ENCODE measurements around the gene HOXC12. TPM values are rescaled to one million over a fixed set of nuclear protein-coding genes. Genes with fewer than 3 reads are reported as not detected.

The HOXC12 gene
- total and polyA plus RNA-seq, 2 of the 8 experiments (the other 6 are each of a cell fraction or from before 2014, with no cell fraction given), result not detected

GRCh38 chr12:53996240-53997203, 41.8 kb downstream of the HOXC12 start:
- Histone ChIP-seq H3K9ac (replicated peaks in 1 of 4; ENCODE audit: extremely low read depth in 1 of 4, low read depth in 3 of 4, low read length in 3 of 4) (no peak overlapping the region), H3K4me1 (replicated peaks in 1 of 4; ENCODE audit: control insufficient read depth in 3 of 4, insufficient read depth in 4 of 4, low read length in 3 of 4) (peaks cover 0 to 17% (median 8%) of the 10 kb centered on the region in 4 experiments; a peak in 5 of 7 replicates)
- TF ChIP-seq RNF2 (IDR thresholded peaks at IDR 0.05; ENCODE audit: borderline replicate concordance, low read depth, low read length, missing control alignments, poor library complexity, severe bottlenecking) (peak; percentile 54), E2F6 (IDR thresholded peaks at IDR 0.05) (no peak)

More at GRCh38 chr12:53996240-53997203, 41.8 kb downstream of the HOXC12 start:
- Histone ChIP-seq H2BK12ac (ENCODE audit: low read depth, low read length) (0 out of 2 replicates have a peak overlapping the region, but pooled peaks have one; percentile 50), H2BK20ac (ENCODE audit: low read length) (no peak overlapping the region), H3K9me3 (ENCODE audit: insufficient read depth in 2 of 2, low read depth in 1 of 2, low read length in 1 of 2) (peaks cover 0 to 4% of the 10 kb centered on the region in 2 experiments; a peak in 1 of 4 replicates), H2AK5ac (ENCODE audit: low read depth, low read length) (0 out of 2 replicates have a peak overlapping the region, but pooled peaks have one; percentile 53), H3K14ac (ENCODE audit: insufficient read length) (no peak overlapping the region), H4K8ac (ENCODE audit: extremely low read depth, insufficient read depth, low read length) (no peak overlapping the region), H3K36me3 (ENCODE audit: control insufficient read depth in 2 of 4, insufficient read depth in 4 of 4, low read length in 3 of 4) (peaks cover 0 to 19% (median 0%) of the 10 kb centered on the region in 4 experiments; a peak in 1 of 8 replicates), H3K27ac (ENCODE audit: low read depth, low read length) (no peak overlapping the region), H3K4me3 (ENCODE audit: extremely low read depth in 1 of 4, insufficient read depth in 2 of 4, low read depth in 3 of 4, low read length in 4 of 4) (peak overlapping the region in 1 of 4 experiments; percentile 45; a peak in 3 of 8 replicates), H3K23me2 (ENCODE audit: low read depth, low read length) (peaks cover 4% of the 10 kb centered on the region; the same call in 1 of the 2 replicates), H3K23ac (ENCODE audit: insufficient read length) (no peak overlapping the region), H3K79me2 (ENCODE audit: control insufficient read depth in 1 of 2, insufficient read depth in 2 of 2, low read length in 2 of 2) (no peaks in the 10 kb centered on the region), H2BK5ac (ENCODE audit: low read depth, low read length) (no peak overlapping the region), H3K56ac (replicated peaks; ENCODE audit: insufficient read length, low read depth, low read length) (no peak overlapping the region), H3K18ac (ENCODE audit: extremely low read depth, low read length) (no peak overlapping the region), H3K4ac (replicated peaks; ENCODE audit: insufficient read length, low read depth, low read length) (no peak overlapping the region), H4K20me1 (replicated peaks in 1 of 2; ENCODE audit: control insufficient read depth in 1 of 2, insufficient read depth in 2 of 2, low read length in 2 of 2) (peaks cover 22 to 26% of the 10 kb centered on the region in 2 experiments), H3K27me3 (replicated peaks in 1 of 4; ENCODE audit: control insufficient read depth in 3 of 4, extremely low read depth in 1 of 4, insufficient read depth in 3 of 4, low read length in 3 of 4) (peaks cover 97 to 100% (median 100%) of the 10 kb centered on the region in 4 experiments), H2BK120ac (replicated peaks; ENCODE audit: low read depth, low read length) (no peak overlapping the region), H4K91ac (replicated peaks; ENCODE audit: insufficient read length, low read length) (no peak overlapping the region), H3K4me2 (ENCODE audit: insufficient read depth in 1 of 2, low read depth in 2 of 2, low read length in 2 of 2) (peak overlapping the region; percentile 23 to 56), H2AFZ (ENCODE audit: low read length) (no peak overlapping the region), H3K79me1 (ENCODE audit: low read depth, low read length) (no peaks in the 10 kb centered on the region), H2BK15ac (ENCODE audit: low read length) (0 out of 2 replicates have a peak overlapping the region, but pooled peaks have one; percentile 46), H4K5ac (ENCODE audit: insufficient read length, low read depth, low read length) (no peak overlapping the region)
- ChIA-PET POLR2A (ENCODE audit: partially characterized antibody) (interaction anchor here (1.2 kb wide), 2 partner anchors 10 to 220 kb away, joined by 3 read pairs; no protein-coding TSS in a partner anchor), CTCF (ENCODE audit: partially characterized antibody) (interaction anchor here (0.8 to 4.4 kb wide), 12 partner anchors 9 to 209 kb away, joined by 3 to 28 read pairs (median 4); partner anchors contain the start of gene HOXC10)
- WGBS, 2 experiments (ENCODE audit: extremely low coverage in 1 of 2, insufficient coverage in 1 of 2, insufficient read length in 1 of 2, insufficient replicate concordance in 2 of 2, low coverage in 1 of 2, low lambda C conversion rate in 2 of 2, missing lambda C conversion rate in 1 of 2), result 17% methylated on average over 28 of the region's 29 CpGs; no CpG with 5 or more reads in 1 of the 2 experiments
- no peak for FAIRE-seq
- DNase-seq (ENCODE audit: low read depth in 1 of 2, low spot score in 2 of 2), result no peak

All from H1 (cell line).